Keratinocyte (primary cell): Measurements from ENCODE around the gene TUSC2.

Experiments
- CTCF ChIP-seq, 3 experiments: IDR thresholded peaks in 1 of 3; conservative IDR thresholded peaks in 1 of 3; optimal IDR thresholded peaks in 1 of 3; 2 replicates in 2 of 3; 3 replicates in 1 of 3; pipeline versions ENCODE3 to v1.5.1; 2011; ENCODE audit warnings: low read length in 3 of 3, mild to moderate bottlenecking in 3 of 3, moderate library complexity in 2 of 3, control low read depth in 1 of 3, inconsistent platforms in 1 of 3; ENCODE audit not compliant: insufficient read depth in 2 of 3; ENCODE audit errors: extremely low read depth in 1 of 3
- EZH2 ChIP-seq: IDR thresholded peaks from one replicate; pipeline ENCODE4 v1.6.1; 2012; ENCODE audit warnings: inconsistent platforms, mild to moderate bottlenecking, low read length, moderate library complexity

GRCh38 chr3:50327129-50327528 is 894 bp downstream of the TUSC2 start:
- TF ChIP-seq CTCF (optimal IDR thresholded peaks at IDR 0.05 in 1 of 3, IDR thresholded peaks at IDR 0.05 in 1 of 3, conservative IDR thresholded peaks at IDR 0.05 in 1 of 3; ENCODE audit: extremely low read depth in 1 of 3, insufficient read depth in 2 of 3, low read length in 3 of 3) (no peak), EZH2 (no peak)
